IMR-90 (cell line): ENCODE results near the gene MGLL. TPM values are rescaled to one million over a fixed set of nuclear protein-coding genes. Genes with fewer than 3 reads are reported as not detected.

ENCODE experiments used
- ATAC-seq: fragments of 200-7000 bp; cut with Tn5 transposase; 2 replicates; pipeline ENCODE4 v1.9.1; 2020; ENCODE audit warnings: low read depth, mild to moderate bottlenecking, moderate library complexity
- BruUV-seq: library from RNA; stranded (reverse); fragments of 400-500 nt; replicated peaks from 2 replicates; lab custom pipeline; 2021; lab: Mats Ljungman, UMichigan
- CTCF ChIA-PET: fragments of 300-600 bp; formaldehyde crosslinking; extraction: SDS; loops from one replicate; lab custom pipeline; 2021; ENCODE audit warnings: antibody characterized with exemption; lab: Yijun Ruan, JAX
- POLR2A ChIA-PET: fragments of 300-600 bp; sonication (Branson Sonifier 250); formaldehyde crosslinking; loops from one replicate; lab custom pipeline; 2022; ENCODE audit warnings: antibody characterized with exemption; ENCODE audit not compliant: unreplicated experiment; lab: Charles Lee
- DNase-seq: peaks from one replicate; pipeline ENCODE4 v3.0.0; 2013
- H2AFZ ChIP-seq: replicated peaks from 2 replicates; pipeline ENCODE3; 2013; ENCODE audit warnings: low read length, mild to moderate bottlenecking; ENCODE audit not compliant: poor library complexity
- H2AK5ac ChIP-seq: 2 replicates; pipeline ENCODE4 v1.6.1; 2013; ENCODE audit warnings: low read depth, low read length, inconsistent platforms
- H2AK9ac ChIP-seq: replicated peaks from 2 replicates; pipeline ENCODE3; 2013; ENCODE audit warnings: mild to moderate bottlenecking, low read depth, low read length, moderate library complexity; ENCODE audit not compliant: poor library complexity
- H2BK120ac ChIP-seq: 2 replicates; pipeline ENCODE4 v1.6.1; 2013; ENCODE audit warnings: low read depth, low read length, inconsistent platforms
- H2BK15ac ChIP-seq: 3 replicates; pipeline ENCODE4 v1.6.1; 2013; ENCODE audit warnings: low read depth, low read length, inconsistent platforms
- H2BK20ac ChIP-seq: 2 replicates; pipeline ENCODE4 v1.6.1; 2013; ENCODE audit warnings: low read depth, mild to moderate bottlenecking, inconsistent platforms, low read length, moderate library complexity
- H2BK5ac ChIP-seq: 2 replicates; pipeline ENCODE4 v1.6.1; 2013; ENCODE audit warnings: mild to moderate bottlenecking, low read depth, low read length, inconsistent platforms; ENCODE audit not compliant: poor library complexity, severe bottlenecking
- H3K14ac ChIP-seq: replicated peaks from 2 replicates; pipeline ENCODE4 v1.6.1; 2013; ENCODE audit warnings: low read depth, low read length, inconsistent platforms
- H3K18ac ChIP-seq: 2 replicates; pipeline ENCODE4 v1.6.1; 2013; ENCODE audit warnings: low read depth, low read length, control low read depth
- H3K23ac ChIP-seq: 2 replicates; pipeline ENCODE4 v1.6.1; 2013; ENCODE audit warnings: low read depth, low read length, inconsistent platforms
- H3K27ac ChIP-seq: 2 replicates; pipeline ENCODE4 v1.5.1; 2013; ENCODE audit warnings: mild to moderate bottlenecking, control low read depth, low read length; ENCODE audit not compliant: insufficient read depth
- H3K27me3 ChIP-seq: 2 replicates; pipeline ENCODE4 v1.6.1; 2013; ENCODE audit warnings: low read length; ENCODE audit not compliant: control insufficient read depth, insufficient read depth
- H3K36me3 ChIP-seq: 2 replicates; pipeline ENCODE4 v1.6.1; 2013; ENCODE audit warnings: low read length, mixed read lengths; ENCODE audit not compliant: control insufficient read depth, insufficient read depth
- H3K4ac ChIP-seq: 2 replicates; pipeline ENCODE4 v1.6.1; 2013; ENCODE audit warnings: low read depth, low read length, inconsistent platforms
- H3K4me1 ChIP-seq: 2 replicates; pipeline ENCODE4 v1.6.1; 2013; ENCODE audit warnings: low read length, mixed read lengths; ENCODE audit not compliant: control insufficient read depth, insufficient read depth
- H3K4me2 ChIP-seq: 2 replicates; pipeline ENCODE4 v1.6.1; 2013; ENCODE audit warnings: low read depth, mild to moderate bottlenecking, control low read depth, low read length, moderate library complexity
- H3K4me3 ChIP-seq: 2 replicates; pipeline ENCODE4 v1.5.1; 2013; ENCODE audit warnings: low read depth, mild to moderate bottlenecking, control low read depth, low read length, moderate library complexity; ENCODE audit not compliant: insufficient read depth
- H3K56ac ChIP-seq: 2 replicates; pipeline ENCODE4 v1.6.1; 2013; ENCODE audit warnings: low read length, inconsistent platforms; ENCODE audit not compliant: insufficient read depth; ENCODE audit errors: extremely low read depth
- H3K79me1 ChIP-seq, 2 experiments: 2 replicates each; pipeline ENCODE4 v1.6.1; 2013; ENCODE audit warnings: low read length in 2 of 2, inconsistent platforms in 1 of 2, low read depth in 1 of 2
- H3K9ac ChIP-seq: 2 replicates; pipeline ENCODE4 v1.6.1; 2013; ENCODE audit warnings: low read depth, low read length, control low read depth
- H3K9me1 ChIP-seq: 2 replicates; pipeline ENCODE4 v1.6.1; 2013; ENCODE audit warnings: low read length, inconsistent platforms; ENCODE audit not compliant: insufficient read depth
- H3K9me3 ChIP-seq: 2 replicates; pipeline ENCODE4 v1.6.1; 2013; ENCODE audit warnings: low read length; ENCODE audit not compliant: control insufficient read depth, insufficient read depth
- H4K20me1 ChIP-seq: 2 replicates; pipeline ENCODE4 v1.6.1; 2013; ENCODE audit warnings: low read length, inconsistent platforms; ENCODE audit not compliant: insufficient read depth
- H4K5ac ChIP-seq: 2 replicates; pipeline ENCODE4 v1.6.1; 2013; ENCODE audit warnings: mild to moderate bottlenecking, low read depth, low read length, control low read depth
- H4K8ac ChIP-seq, 2 experiments: 2 replicates each; pipeline ENCODE4 v1.6.1; 2013; ENCODE audit warnings: low read depth in 2 of 2, low read length in 2 of 2, control low read depth in 1 of 2, inconsistent platforms in 1 of 2
- H4K91ac ChIP-seq: 2 replicates; pipeline ENCODE4 v1.6.1; 2013; ENCODE audit warnings: low read depth, low read length, inconsistent platforms; ENCODE audit not compliant: insufficient read depth
- MAFK ChIP-seq: IDR thresholded peaks from 2 replicates; pipeline ENCODE4 v1.6.1; 2012; ENCODE audit warnings: low read depth, low read length, improper control_type of control experiment
- RFX5 ChIP-seq: IDR thresholded peaks from 2 replicates; pipeline ENCODE4 v1.8.0; 2012; ENCODE audit warnings: low read depth, mild to moderate bottlenecking, low read length, moderate library complexity
- USF2 ChIP-seq: fragments of 150-350 bp; IDR thresholded peaks from 2 replicates; pipeline ENCODE4 v1.6.1; 2017; ENCODE audit warnings: mild to moderate bottlenecking, antibody characterized with exemption, low read length, low read depth
- WGBS, 2 experiments: methylation state at CpG; one replicate each; pipeline versions ENCODE4 v1.1.5 to v1.1.7; 2013; ENCODE audit warnings: missing lambda C conversion rate in 2 of 2; ENCODE audit not compliant: insufficient read length in 1 of 2; ENCODE audit errors: extremely low coverage in 2 of 2; 5-methylcytosine and 5-hydroxymethylcytosine counted together
- dilution Hi-C: fragments of 300-500 bp; cut with HindIII; formaldehyde crosslinking; loops from one replicate; pipeline ENCODE4 v1.14.3; 2018; ENCODE audit warnings: low sequenced_read_pairs; ENCODE audit not compliant: unreplicated experiment
- in situ Hi-C: fragments of 300-500 bp; cut with MboI; formaldehyde crosslinking; loops from 3 replicates; pipeline ENCODE4 v1.14.3; 2019; ENCODE audit warnings: low sequenced_read_pairs, inconsistent platforms, mixed read lengths
- intact Hi-C: fragments of 100-400 bp; cut with micrococcal nuclease; formaldehyde crosslinking; loops from 2 replicates; pipeline ENCODE4 v1.10.0; 2022
- polyA plus RNA-seq, 3 experiments: library from polyadenylated mRNA; depleted of rRNA; stranded (reverse); fragments of >200 nt; gene quantifications; 2 replicates each; pipeline ENCODE4 v1.2.3, GENCODE V29; 2012; ENCODE audit warnings: low replicate concordance in 1 of 3
- total RNA-seq: library from RNA; depleted of rRNA; stranded (reverse); fragments of >200 nt; gene quantifications from 2 replicates; pipeline ENCODE4 v1.2.3, GENCODE V29; 2012

Gene MGLL
- total and polyA plus RNA-seq, 2 of the 4 experiments (the other 2 are of a cell fraction), result 23.7 to 60.6 TPM

GRCh38 chr3:127816783-127817405, 5.4 kb downstream of the MGLL start:
- in situ Hi-C loops, result no loop called here
- Histone ChIP-seq H3K9me3 (no peaks in the 10 kb centered on the region), H3K36me3 (peaks cover 39% of the 10 kb centered on the region), H4K5ac (peak overlapping the region; percentile 22), H3K4me1 (peaks cover 28% of the 10 kb centered on the region), H3K18ac (peak overlapping the region; percentile 2; the same call in 1 of the 2 replicates), H3K14ac (peak overlapping the region; percentile 62), H3K9ac (no peak overlapping the region), H3K9me1 (peaks cover 16% of the 10 kb centered on the region), H2BK120ac (peak overlapping the region; percentile 79), H2BK20ac (peak overlapping the region; percentile 59), H3K4me3 (no peak overlapping the region), H4K91ac (peak overlapping the region; percentile 77), H3K56ac (no peak overlapping the region), H2AK5ac (peak overlapping the region; percentile 45), H3K4me2 (no peak overlapping the region), H4K20me1 (no peaks in the 10 kb centered on the region), H3K27ac (peak overlapping the region; percentile 2; the same call in 1 of the 2 replicates), H3K79me1 (peaks cover 51 to 86% of the 10 kb centered on the region in 2 experiments), H3K23ac (peak overlapping the region; percentile 65; the same call in 1 of the 2 replicates), H2BK15ac (peak overlapping the region; percentile 41; the same call in 1 of the 3 replicates), H2BK5ac (peak overlapping the region; percentile 6), H3K4ac (peak overlapping the region; percentile 77), H4K8ac (peak overlapping the region; percentile 30 to 60; a peak in 2 of 4 replicates), H2AFZ (no peak overlapping the region), H3K27me3 (no peaks in the 10 kb centered on the region), H2AK9ac (peak overlapping the region; percentile 25)
- POLR2A ChIA-PET, result interaction anchor here (1.1 kb wide), 1 partner anchor 26 kb away, joined by 3 read pairs; no protein-coding TSS in a partner anchor
- DNase-seq (no peak), ATAC-seq (no peak)
- dilution Hi-C loops, result no loop called here
- CTCF ChIA-PET, result interaction anchor here (0.6 kb wide), 1 partner anchor 11 kb away, joined by 3 read pairs; no protein-coding TSS in a partner anchor
- 100% methylated on average over 7 of the region's 11 CpGs; no CpG with 5 or more reads in 1 of the 2 experiments for WGBS, 2 experiments
- intact Hi-C loops, result no loop called here
- BruUV-seq, result no TSS peak
- TF ChIP-seq RFX5 (no peak), USF2 (no peak), MAFK (no peak)
